Loucy (cell line): ENCODE results near the gene CLDN10.

Source experiments
- H2AFZ ChIP-seq: fragments of 200-600 bp; sonication (generic); 2 replicates; pipeline ENCODE4 v1.6.0; 2016; ENCODE audit warnings: antibody characterized with exemption, mild to moderate bottlenecking, low read length, moderate library complexity
- H3F3A ChIP-seq: fragments of 200-600 bp; 2 replicates; pipeline ENCODE4 v1.6.0; 2016; ENCODE audit warnings: antibody characterized with exemption, low read depth, mild to moderate bottlenecking
- H3K27me3 ChIP-seq: fragments of 200-600 bp; sonication (generic); 2 replicates; pipeline ENCODE4 v1.6.1; 2014; ENCODE audit warnings: low read length, mild to moderate bottlenecking; ENCODE audit not compliant: insufficient read depth, poor library complexity, severe bottlenecking
- H3K36me3 ChIP-seq: fragments of 200-600 bp; sonication (generic); 2 replicates; pipeline ENCODE4 v1.6.1; 2016; ENCODE audit warnings: low read length; ENCODE audit not compliant: insufficient read depth
- H3K4me1 ChIP-seq: fragments of 200-600 bp; sonication (generic); 2 replicates; pipeline ENCODE4 v1.5.1; 2014; ENCODE audit warnings: low read length, mild to moderate bottlenecking; ENCODE audit not compliant: insufficient read depth, poor library complexity, severe bottlenecking
- H3K4me2 ChIP-seq: fragments of 200-600 bp; sonication (generic); 2 replicates; pipeline ENCODE4 v1.6.0; 2014; ENCODE audit warnings: antibody characterized with exemption, low read length, low read depth, mild to moderate bottlenecking; ENCODE audit not compliant: poor library complexity, severe bottlenecking
- H3K4me3 ChIP-seq: fragments of 200-600 bp; sonication (generic); 2 replicates; pipeline ENCODE4 v1.5.1; 2014; ENCODE audit warnings: low read length, mild to moderate bottlenecking, mixed read lengths; ENCODE audit not compliant: poor library complexity, severe bottlenecking
- H3K79me2 ChIP-seq: fragments of 200-600 bp; sonication (generic); 2 replicates; pipeline ENCODE4 v1.6.1; 2014; ENCODE audit warnings: low read length; ENCODE audit not compliant: insufficient read depth
- H3K9ac ChIP-seq: fragments of 200-600 bp; sonication (generic); 2 replicates; pipeline ENCODE4 v1.6.0; 2014; ENCODE audit warnings: mild to moderate bottlenecking, low read depth, low read length, moderate library complexity; ENCODE audit not compliant: poor library complexity, severe bottlenecking
- H3K9me2 ChIP-seq: fragments of 200-600 bp; sonication (generic); replicated peaks from 2 replicates; pipeline ENCODE4 v1.6.1; 2016; ENCODE audit warnings: low read depth, low read length, mixed read lengths
- H3K9me3 ChIP-seq: fragments of 200-600 bp; sonication (generic); 2 replicates; pipeline ENCODE4 v1.6.1; 2014; ENCODE audit warnings: mild to moderate bottlenecking, antibody characterized with exemption, low read length, low read depth; ENCODE audit not compliant: insufficient read depth
- H4K20me1 ChIP-seq: fragments of 200-600 bp; sonication (generic); 2 replicates; pipeline ENCODE4 v1.6.0; 2014; ENCODE audit warnings: antibody characterized with exemption, low read length, mild to moderate bottlenecking; ENCODE audit not compliant: insufficient read depth, poor library complexity, severe bottlenecking
- CTCF ChIP-seq: fragments of 200-600 bp; sonication (generic); conservative IDR thresholded peaks from 2 replicates; pipeline ENCODE4 v1.5.1; 2014; ENCODE audit warnings: mild to moderate bottlenecking, antibody characterized with exemption, low read length
- EZH2phosphoT487 ChIP-seq: fragments of 200-600 bp; IDR thresholded peaks from 2 replicates; pipeline ENCODE4 v1.6.1; 2018; ENCODE audit warnings: antibody characterized with exemption, mild to moderate bottlenecking, moderate library complexity, borderline replicate concordance

CLDN10 gene

GRCh38 chr13:95601216-95601615, 48.7 kb downstream of the CLDN10 start:
- Histone ChIP-seq H3K27me3 (no peaks in the 10 kb centered on the region), H2AFZ (no peak overlapping the region), H3K9me2 (no peaks in the 10 kb centered on the region), H3K9me3 (no peaks in the 10 kb centered on the region), H3K4me2 (no peak overlapping the region), H3F3A (no peaks in the 10 kb centered on the region), H3K36me3 (no peaks in the 10 kb centered on the region), H4K20me1 (no peaks in the 10 kb centered on the region), H3K79me2 (no peaks in the 10 kb centered on the region), H3K9ac (no peak overlapping the region), H3K4me1 (no peaks in the 10 kb centered on the region), H3K4me3 (no peak overlapping the region)
- TF ChIP-seq EZH2phosphoT487 (no peak), CTCF (no peak)

DNA sequence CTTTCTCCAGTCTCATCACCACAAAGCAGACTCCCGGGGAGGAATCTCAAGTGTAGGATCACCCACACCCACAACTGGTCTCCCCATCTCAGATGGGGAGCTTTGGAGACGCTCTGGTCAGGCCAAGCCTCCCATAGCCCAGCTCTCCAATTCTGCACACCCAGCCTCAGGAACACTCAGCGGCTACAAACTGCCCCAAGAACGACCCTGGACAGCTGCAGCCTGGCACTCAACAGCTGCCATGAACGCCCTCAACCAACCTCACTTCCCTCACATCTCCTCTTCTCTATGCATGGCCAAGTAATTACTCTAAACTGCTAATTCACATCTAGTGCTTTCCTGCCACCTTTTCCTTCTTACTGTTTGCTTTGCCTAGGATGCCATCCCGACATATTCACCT, 49.4 kb downstream of the CLDN10 start:
- Histone ChIP-seq H3K4me2 (no peak overlapping the region), H4K20me1 (no peaks in the 10 kb centered on the region), H3K9ac (no peak overlapping the region), H3K36me3 (no peaks in the 10 kb centered on the region), H3K9me3 (no peaks in the 10 kb centered on the region), H2AFZ (no peak overlapping the region), H3K27me3 (no peaks in the 10 kb centered on the region), H3K4me1 (no peaks in the 10 kb centered on the region), H3K79me2 (no peaks in the 10 kb centered on the region), H3F3A (no peaks in the 10 kb centered on the region), H3K4me3 (no peak overlapping the region), H3K9me2 (no peaks in the 10 kb centered on the region)
- TF ChIP-seq EZH2phosphoT487 (no peak), CTCF (no peak)

GRCh38 chr13:95603887-95604555, 51.5 kb downstream of the CLDN10 start:
- Histone ChIP-seq H3K36me3 (no peaks in the 10 kb centered on the region), H3K9me3 (no peaks in the 10 kb centered on the region), H3K4me2 (no peak overlapping the region), H3K9me2 (no peaks in the 10 kb centered on the region), H3K27me3 (no peaks in the 10 kb centered on the region), H3K4me1 (no peaks in the 10 kb centered on the region), H3K4me3 (no peak overlapping the region), H2AFZ (no peak overlapping the region), H4K20me1 (no peaks in the 10 kb centered on the region), H3F3A (no peaks in the 10 kb centered on the region), H3K79me2 (no peaks in the 10 kb centered on the region), H3K9ac (no peak overlapping the region)
- TF ChIP-seq CTCF (no peak), EZH2phosphoT487 (no peak)
